CD4-positive, alpha-beta T cell (primary cell): ENCODE results near the gene FILIP1L. TPM values are rescaled to one million over a fixed set of nuclear protein-coding genes. Genes with fewer than 3 reads are reported as not detected.

Experiments
- ATAC-seq: fragments of 200-7000 bp; cut with Tn5 transposase; one replicate; pipeline ENCODE4 v1.10.0; 2022; ENCODE audit warnings: mild to moderate bottlenecking; ENCODE audit not compliant: poor library complexity
- CTCF ChIA-PET: fragments of 350-600 bp; sonication (Branson Sonifier 250); formaldehyde crosslinking; loops from one replicate; lab custom pipeline; 2021; ENCODE audit warnings: antibody characterized with exemption, inconsistent platforms; lab: Charles Lee
- POLR2A ChIA-PET: fragments of 350-600 bp; sonication (Branson Sonifier 250); formaldehyde crosslinking; loops from one replicate; lab custom pipeline; 2021; ENCODE audit warnings: antibody characterized with exemption, inconsistent platforms; lab: Charles Lee
- DNase-seq, 14 experiments: peaks; one replicate each; pipeline ENCODE4 v3.0.0-alpha.2; 2013 to 2020; ENCODE audit warnings: mixed read lengths in 2 of 14
- H3K27ac ChIP-seq, 2 donors: one replicate each; pipeline versions ENCODE4 v1.5.1 to v1.7.0; 2013; ENCODE audit warnings: low read length in 2 of 2, low read depth in 1 of 2, mild to moderate bottlenecking in 1 of 2
- H3K27me3 ChIP-seq, 2 experiments: 1 replicate in 1 of 2; 2 replicates in 1 of 2; pipeline versions ENCODE4 v1.6.1 to v1.7.0; 2013; ENCODE audit warnings: low read length in 2 of 2, control low read depth in 1 of 2, mild to moderate bottlenecking in 1 of 2, moderate library complexity in 1 of 2; ENCODE audit not compliant: insufficient read depth in 2 of 2, control insufficient read depth in 1 of 2
- H3K36me3 ChIP-seq: one replicate; pipeline ENCODE4 v1.6.1; 2013; ENCODE audit warnings: low read length, control low read depth; ENCODE audit not compliant: insufficient read depth
- H3K4me1 ChIP-seq: one replicate; pipeline ENCODE4 v1.6.1; 2013; ENCODE audit warnings: low read length, control low read depth; ENCODE audit not compliant: insufficient read depth
- H3K4me3 ChIP-seq: one replicate; pipeline ENCODE4 v1.5.1; 2013; ENCODE audit warnings: mild to moderate bottlenecking, low read length, moderate library complexity
- H3K9me3 ChIP-seq, 2 experiments: 1 replicate in 1 of 2; 2 replicates in 1 of 2; pipeline versions ENCODE4 v1.6.1 to v1.7.0; 2013; ENCODE audit warnings: low read length in 2 of 2, mild to moderate bottlenecking in 2 of 2, control low read depth in 1 of 2, moderate library complexity in 1 of 2; ENCODE audit not compliant: control insufficient read depth in 1 of 2, insufficient read depth in 1 of 2
- H3K27ac Mint-ChIP-seq: one replicate; pipeline ENCODE4 v1.8.0; 2020; ENCODE audit warnings: mixed read lengths
- H3K27me3 Mint-ChIP-seq: one replicate; pipeline ENCODE4 v1.8.0; 2021; ENCODE audit warnings: mixed read lengths
- H3K36me3 Mint-ChIP-seq: one replicate; pipeline ENCODE4 v1.8.0; 2021; ENCODE audit warnings: low read depth, mixed read lengths
- H3K4me1 Mint-ChIP-seq: one replicate; pipeline ENCODE4 v1.8.0; 2021; ENCODE audit warnings: low read depth, mixed read lengths
- H3K4me3 Mint-ChIP-seq: one replicate; pipeline ENCODE4 v1.8.0; 2020; ENCODE audit warnings: mild to moderate bottlenecking, mixed read lengths
- H3K9me3 Mint-ChIP-seq: one replicate; pipeline ENCODE4 v1.8.0; 2020; ENCODE audit warnings: mixed read lengths
- CTCF ChIP-seq: fragments of 200-600 bp; IDR thresholded peaks from one replicate; pipeline ENCODE4 v1.8.0; 2022; ENCODE audit warnings: antibody characterized with exemption, mild to moderate bottlenecking
- intact Hi-C, 2 experiments: fragments of 100-400 bp; cut with DNase I in 1 of 2; cut with micrococcal nuclease in 1 of 2; formaldehyde crosslinking; loops; one replicate each; pipeline versions ENCODE4 v1.15.1 to v1.9.0; 2023 to 2025; cut with DNase I, micrococcal nuclease
- total RNA-seq, 174 experiments: library from RNA in 2 of 174; stranded (reverse) in 2 of 174; gene quantifications; one replicate each; pipeline ENCODE4 v1.2.3 and lab custom pipeline; 2021 to 2026

Gene FILIP1L
- total RNA-seq, 2 experiments from 2014 or later, result 0.08 to 0.28 TPM

GRCh38 chr3:99895703-99896441, 218.4 kb downstream of the FILIP1L start:
- Mint-ChIP-seq H3K9me3 (no peaks in the 10 kb centered on the region), H3K36me3 (peaks cover 9% of the 10 kb centered on the region), H3K27me3 (no peaks in the 10 kb centered on the region), H3K4me3 (no peak overlapping the region), H3K27ac (no peak overlapping the region), H3K4me1 (peaks cover 15% of the 10 kb centered on the region)
- H3K4me3 ChIP-seq, result no peak overlapping the region
- CTCF ChIA-PET, result no interaction called here
- H3K27ac ChIP-seq, result no peak overlapping the region
- peak in 3 of 14 experiments; percentile 12 to 55 (median 41) for DNase-seq
- no peaks in the 10 kb centered on the region for H3K36me3 ChIP-seq
- intact Hi-C loops, result no loop called here
- POLR2A ChIA-PET, result no interaction called here
- H3K4me1 ChIP-seq, result no peaks in the 10 kb centered on the region
- no peak for ATAC-seq
- no peak for TF ChIP-seq CTCF
- no peaks in the 10 kb centered on the region for H3K27me3 ChIP-seq
- no peaks in the 10 kb centered on the region for H3K9me3 ChIP-seq

- H3K27ac ChIP-seq, result no peak overlapping the region
Measured at GRCh38 chr3:99895131-99895696, 219.1 kb downstream of the FILIP1L start.

GRCh38 chr3:99892332-99892731, 222.0 kb downstream of the FILIP1L start:
- Histone ChIP-seq H3K9me3 (no peaks in the 10 kb centered on the region), H3K4me3 (no peak overlapping the region), H3K27ac (no peak overlapping the region), H3K4me1 (no peaks in the 10 kb centered on the region), H3K27me3 (no peaks in the 10 kb centered on the region), H3K36me3 (no peaks in the 10 kb centered on the region)
- ATAC-seq (peak; percentile 37), DNase-seq (no peak)
- intact Hi-C loops, result no loop called here
- peaks cover 9% of the 10 kb centered on the region for H3K36me3 Mint-ChIP-seq
- peaks cover 15% of the 10 kb centered on the region for H3K4me1 Mint-ChIP-seq
- ChIA-PET CTCF (interaction anchor here (0.7 kb wide), 1 partner anchor 8 kb away, joined by 4 read pairs; no protein-coding TSS in a partner anchor), POLR2A (no interaction called here)
- no peaks in the 10 kb centered on the region for H3K27me3 Mint-ChIP-seq
- no peak for TF ChIP-seq CTCF
- no peak overlapping the region for H3K4me3 Mint-ChIP-seq
- H3K9me3 Mint-ChIP-seq, result no peaks in the 10 kb centered on the region
- no peak overlapping the region for H3K27ac Mint-ChIP-seq

More at GRCh38 chr3:99895131-99895696, 219.1 kb downstream of the FILIP1L start:
- H3K36me3 ChIP-seq, result no peaks in the 10 kb centered on the region
- no peak overlapping the region for H3K4me3 ChIP-seq
- Mint-ChIP-seq H3K4me3 (no peak overlapping the region), H3K9me3 (no peaks in the 10 kb centered on the region), H3K4me1 (peaks cover 15% of the 10 kb centered on the region), H3K27me3 (no peaks in the 10 kb centered on the region), H3K36me3 (peaks cover 9% of the 10 kb centered on the region), H3K27ac (no peak overlapping the region)
- CTCF ChIA-PET, result interaction anchor here (0.7 kb wide), 1 partner anchor 12 kb away, joined by 3 read pairs; no protein-coding TSS in a partner anchor
- ATAC-seq (no peak), DNase-seq (no peak)
- H3K9me3 ChIP-seq, result no peaks in the 10 kb centered on the region
- no peaks in the 10 kb centered on the region for H3K27me3 ChIP-seq
- TF ChIP-seq CTCF, result no peak
- POLR2A ChIA-PET, result interaction anchor here (0.6 kb wide), 1 partner anchor 418 kb away, joined by 3 read pairs; no protein-coding TSS in a partner anchor
- intact Hi-C loops, result no loop called here
- no peaks in the 10 kb centered on the region for H3K4me1 ChIP-seq
